C4-2B (cell line): ENCODE results near the gene OTOGL.

Experiments used
- ZFX ChIP-seq: fragments of 450-650 bp; IDR thresholded peaks from 2 replicates; pipeline ENCODE4 v1.6.1; 2017
- TF ChIP-seq, protein P1 (sequence below): fragments of 450-650 bp; conservative IDR thresholded peaks from 2 replicates; pipeline ENCODE4 v1.5.1; 2017; ENCODE audit warnings: mild to moderate bottlenecking

DNA sequence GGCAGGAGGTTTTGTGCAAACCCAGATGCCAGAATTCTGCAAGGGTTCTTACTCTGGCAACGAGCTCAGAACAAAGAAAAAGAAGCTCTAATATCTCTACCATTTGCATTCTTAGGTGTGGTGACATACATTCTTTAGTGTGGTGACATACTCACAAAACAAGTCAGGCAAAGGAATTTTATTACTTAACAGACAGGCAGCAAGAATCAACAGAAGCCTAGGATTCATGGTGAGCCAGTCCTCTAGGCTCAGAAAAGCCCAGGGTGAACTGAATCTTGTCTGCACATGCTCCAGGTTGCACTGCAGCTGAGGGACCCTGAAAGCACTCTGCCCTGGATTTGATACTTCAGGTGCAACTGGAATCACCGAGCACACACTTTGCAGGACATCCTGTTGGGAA lies 222.3 kb downstream of the OTOGL start:
- TF ChIP-seq, protein P1, sequence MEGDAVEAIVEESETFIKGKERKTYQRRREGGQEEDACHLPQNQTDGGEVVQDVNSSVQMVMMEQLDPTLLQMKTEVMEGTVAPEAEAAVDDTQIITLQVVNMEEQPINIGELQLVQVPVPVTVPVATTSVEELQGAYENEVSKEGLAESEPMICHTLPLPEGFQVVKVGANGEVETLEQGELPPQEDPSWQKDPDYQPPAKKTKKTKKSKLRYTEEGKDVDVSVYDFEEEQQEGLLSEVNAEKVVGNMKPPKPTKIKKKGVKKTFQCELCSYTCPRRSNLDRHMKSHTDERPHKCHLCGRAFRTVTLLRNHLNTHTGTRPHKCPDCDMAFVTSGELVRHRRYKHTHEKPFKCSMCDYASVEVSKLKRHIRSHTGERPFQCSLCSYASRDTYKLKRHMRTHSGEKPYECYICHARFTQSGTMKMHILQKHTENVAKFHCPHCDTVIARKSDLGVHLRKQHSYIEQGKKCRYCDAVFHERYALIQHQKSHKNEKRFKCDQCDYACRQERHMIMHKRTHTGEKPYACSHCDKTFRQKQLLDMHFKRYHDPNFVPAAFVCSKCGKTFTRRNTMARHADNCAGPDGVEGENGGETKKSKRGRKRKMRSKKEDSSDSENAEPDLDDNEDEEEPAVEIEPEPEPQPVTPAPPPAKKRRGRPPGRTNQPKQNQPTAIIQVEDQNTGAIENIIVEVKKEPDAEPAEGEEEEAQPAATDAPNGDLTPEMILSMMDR: no peak
- no peak for TF ChIP-seq ZFX
